Rectal smooth muscle tissue (tissue), 1 donor: Measurements from ENCODE around the gene KITLG.
"Not testable (repeated sequence)": the region's sequence is repeated elsewhere in the genome, so short reads cannot be mapped to it uniquely, and the experiment has no call there.

ENCODE experiments used
- H3K27ac ChIP-seq: one replicate; pipeline ENCODE4 v1.7.0; 2013; ENCODE audit warnings: low read depth, low read length, inconsistent platforms
- H3K27me3 ChIP-seq: one replicate; pipeline ENCODE4 v1.7.0; 2013; ENCODE audit warnings: low read length; ENCODE audit not compliant: control insufficient read depth, insufficient read depth
- H3K36me3 ChIP-seq: one replicate; pipeline ENCODE4 v1.7.0; 2013; ENCODE audit warnings: low read length; ENCODE audit not compliant: control insufficient read depth, insufficient read depth
- H3K4me1 ChIP-seq: one replicate; pipeline ENCODE4 v1.7.0; 2013; ENCODE audit warnings: low read length; ENCODE audit not compliant: control insufficient read depth, insufficient read depth
- H3K4me3 ChIP-seq: one replicate; pipeline ENCODE4 v1.7.0; 2013; ENCODE audit warnings: low read length
- H3K9ac ChIP-seq: one replicate; pipeline ENCODE4 v1.7.0; 2013; ENCODE audit warnings: low read length

The KITLG gene

DNA sequence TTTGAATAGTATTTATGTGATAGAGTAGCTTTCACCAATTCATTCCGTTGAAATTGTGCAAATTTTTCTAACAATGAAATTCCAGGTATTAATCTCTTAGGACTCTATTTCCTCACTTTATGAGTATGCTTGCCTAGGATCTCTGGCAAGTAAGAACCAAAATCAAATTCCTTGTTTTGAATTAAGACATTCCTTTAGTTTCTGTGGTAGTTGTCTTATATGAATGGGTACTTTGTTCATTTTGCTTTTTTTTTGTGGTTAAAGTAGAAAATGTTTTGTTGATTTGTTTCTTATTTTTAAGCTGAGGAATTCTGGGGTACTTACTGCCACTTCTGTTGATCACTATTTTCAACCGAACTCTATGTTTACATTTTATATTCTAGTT, 59.8 kb downstream of the KITLG start:
- H3K9ac ChIP-seq = no peak overlapping the region
- H3K4me3 ChIP-seq = no peak overlapping the region
- H3K27ac ChIP-seq = peak overlapping the region; percentile 17
- no peaks in the 10 kb centered on the region for H3K27me3 ChIP-seq
- H3K4me1 ChIP-seq = peaks cover 5% of the 10 kb centered on the region
- H3K36me3 ChIP-seq = no peaks in the 10 kb centered on the region

DNA sequence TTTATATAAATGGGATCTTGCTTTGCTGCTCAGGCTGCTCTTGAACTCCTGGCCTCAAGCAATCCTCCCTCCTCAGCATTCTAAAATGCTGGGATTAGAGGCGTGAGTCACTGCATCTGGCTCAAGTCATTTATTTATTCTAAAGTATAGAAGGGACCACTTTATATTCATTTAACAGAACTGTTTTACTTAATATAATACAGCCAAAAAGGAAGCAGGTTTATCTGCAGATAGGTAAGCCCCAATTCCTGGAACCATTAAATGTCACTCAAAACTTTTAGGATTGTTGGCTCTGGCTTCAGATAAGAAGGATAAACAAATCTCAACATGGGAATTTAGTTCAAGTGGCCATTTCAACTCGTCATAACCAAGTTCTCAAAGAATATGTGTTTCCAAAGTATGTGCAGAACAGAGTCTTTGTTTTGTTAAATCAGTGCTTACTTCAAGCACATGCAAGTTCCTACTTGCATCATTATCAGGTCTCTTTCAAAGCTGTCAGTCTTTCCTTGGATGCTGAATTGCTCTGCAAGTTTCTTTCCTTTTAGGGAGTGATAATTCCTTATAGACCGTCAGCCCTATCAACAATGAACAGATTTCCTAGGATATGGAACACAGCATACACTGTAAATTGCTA, 60.4 kb downstream of the KITLG start:
- no peak overlapping the region for H3K9ac ChIP-seq
- no peak overlapping the region for H3K4me3 ChIP-seq
- H3K27ac ChIP-seq = peak overlapping the region; percentile 17
- peaks cover 5% of the 10 kb centered on the region for H3K4me1 ChIP-seq
- H3K27me3 ChIP-seq = no peaks in the 10 kb centered on the region
- H3K36me3 ChIP-seq = no peaks in the 10 kb centered on the region

DNA sequence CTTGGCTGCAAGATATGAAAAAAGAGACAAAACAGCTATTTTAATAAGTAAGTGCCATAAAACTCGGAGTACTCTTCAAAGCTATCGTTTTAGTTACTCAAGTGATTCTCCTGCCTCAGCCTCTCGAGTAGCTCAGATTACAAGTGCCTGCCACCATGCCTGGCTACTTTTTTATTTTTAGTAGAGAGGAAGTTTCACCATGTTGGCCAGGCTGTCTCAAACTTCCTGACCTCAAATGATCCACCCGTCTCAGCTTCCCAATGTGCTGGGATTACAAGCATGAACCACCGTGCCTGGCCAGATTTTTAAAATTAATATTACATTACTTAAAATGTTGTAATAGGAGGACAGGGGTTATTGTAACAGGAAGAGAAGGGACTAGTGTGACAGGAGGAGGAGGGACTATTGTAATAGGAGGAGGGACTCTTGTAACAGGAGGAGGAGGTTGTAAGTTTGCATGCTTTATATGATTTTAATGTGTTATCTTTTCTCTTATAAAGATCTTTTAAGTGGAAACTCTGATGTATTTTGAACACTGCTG, 61.3 kb downstream of the KITLG start:
- Histone ChIP-seq H3K36me3 (no peaks in the 10 kb centered on the region), H3K27me3 (no peaks in the 10 kb centered on the region), H3K4me3 (no peak overlapping the region), H3K27ac (no peak overlapping the region), H3K4me1 (peaks cover 5% of the 10 kb centered on the region), H3K9ac (no peak overlapping the region)

DNA sequence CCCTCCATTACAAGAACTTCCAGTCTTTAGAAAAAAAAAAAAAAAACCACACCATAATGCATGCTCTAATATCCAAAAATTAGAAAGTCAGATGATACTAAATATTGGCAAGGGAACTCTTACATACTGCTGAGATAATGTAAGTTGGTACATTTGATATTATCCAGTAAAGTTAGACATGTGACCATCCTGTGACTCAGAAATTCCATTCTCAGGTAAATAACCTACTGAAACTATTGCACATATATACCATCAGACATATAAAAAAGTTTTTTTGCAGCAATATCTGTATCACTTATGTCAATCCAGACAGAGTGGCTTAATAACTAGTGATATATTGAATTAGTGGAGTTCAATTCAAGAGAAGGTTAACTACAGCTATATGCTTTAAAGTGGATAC, 63.5 kb downstream of the KITLG start:
- H3K4me1 ChIP-seq = peaks cover 5% of the 10 kb centered on the region
- H3K9ac ChIP-seq = no peak overlapping the region
- no peaks in the 10 kb centered on the region for H3K36me3 ChIP-seq
- no peaks in the 10 kb centered on the region for H3K27me3 ChIP-seq
- no peak overlapping the region for H3K4me3 ChIP-seq
- H3K27ac ChIP-seq = no peak overlapping the region

DNA sequence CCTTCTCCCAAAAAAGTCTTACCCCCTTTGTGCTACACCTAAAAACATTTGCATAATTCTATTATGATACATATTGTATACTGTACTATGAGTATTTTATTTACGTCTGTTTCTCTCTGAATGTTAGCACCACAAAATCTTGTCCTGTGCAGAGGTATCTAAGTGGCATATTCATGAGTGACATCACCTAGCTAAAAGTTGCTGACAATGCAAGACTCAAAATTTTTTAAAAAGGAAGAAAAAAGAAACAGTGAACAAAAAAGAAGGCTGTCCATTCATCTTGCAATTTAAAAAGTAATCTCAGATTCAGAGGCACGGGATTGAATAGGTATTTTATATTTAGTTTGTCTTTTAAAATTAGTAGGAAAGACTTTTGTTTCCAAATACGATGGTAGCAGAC, 69.4 kb downstream of the KITLG start:
- Histone ChIP-seq H3K4me3 (no peak overlapping the region), H3K27ac (no peak overlapping the region), H3K27me3 (no peaks in the 10 kb centered on the region), H3K9ac (no peak overlapping the region), H3K36me3 (peaks cover 2% of the 10 kb centered on the region), H3K4me1 (no peaks in the 10 kb centered on the region)

DNA sequence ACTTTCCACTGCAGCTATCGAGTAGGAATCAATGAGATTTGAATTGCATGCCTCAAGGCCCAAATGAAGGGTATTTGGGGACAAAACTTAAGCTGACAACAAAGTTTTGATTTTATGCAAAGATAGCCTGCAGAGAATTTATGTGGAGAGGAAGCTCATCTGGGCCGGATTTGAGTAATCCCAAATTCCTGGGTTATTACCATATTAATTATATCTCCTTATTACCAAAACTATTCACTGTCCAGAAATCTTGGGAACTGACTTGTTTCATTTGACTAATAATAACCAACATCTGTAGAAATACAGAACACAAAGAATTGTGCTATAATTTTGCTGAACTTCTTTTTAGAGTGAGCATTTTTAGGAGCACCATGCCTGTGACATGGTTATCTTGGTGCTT, 70.4 kb downstream of the KITLG start:
- H3K9ac ChIP-seq = no peak overlapping the region
- H3K27me3 ChIP-seq = no peaks in the 10 kb centered on the region
- H3K36me3 ChIP-seq = peaks cover 5% of the 10 kb centered on the region
- H3K4me3 ChIP-seq = no peak overlapping the region
- H3K27ac ChIP-seq = no peak overlapping the region
- H3K4me1 ChIP-seq = no peaks in the 10 kb centered on the region

DNA sequence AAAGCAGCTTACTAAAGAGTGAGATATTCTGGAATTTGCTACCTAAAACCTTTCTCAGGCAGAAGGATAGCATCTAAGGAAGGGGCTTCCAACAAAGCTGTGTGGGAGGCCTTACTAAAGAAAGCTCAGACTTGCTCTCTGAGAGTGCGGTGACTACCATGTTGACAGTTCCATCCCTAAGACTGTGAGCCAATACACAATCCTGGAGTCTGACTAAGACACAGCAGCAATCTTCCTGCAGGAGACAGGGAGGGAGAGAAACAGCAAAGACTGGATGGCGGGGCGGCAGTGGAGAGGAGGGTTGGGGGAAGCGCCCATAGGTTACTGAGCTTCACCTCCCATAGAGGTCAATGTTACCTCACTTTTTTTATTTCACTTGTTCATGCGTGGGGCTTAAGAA, 70.9 kb downstream of the KITLG start:
- H3K4me1 ChIP-seq = no peaks in the 10 kb centered on the region
- H3K27ac ChIP-seq = no peak overlapping the region
- peaks cover 5% of the 10 kb centered on the region for H3K36me3 ChIP-seq

DNA sequence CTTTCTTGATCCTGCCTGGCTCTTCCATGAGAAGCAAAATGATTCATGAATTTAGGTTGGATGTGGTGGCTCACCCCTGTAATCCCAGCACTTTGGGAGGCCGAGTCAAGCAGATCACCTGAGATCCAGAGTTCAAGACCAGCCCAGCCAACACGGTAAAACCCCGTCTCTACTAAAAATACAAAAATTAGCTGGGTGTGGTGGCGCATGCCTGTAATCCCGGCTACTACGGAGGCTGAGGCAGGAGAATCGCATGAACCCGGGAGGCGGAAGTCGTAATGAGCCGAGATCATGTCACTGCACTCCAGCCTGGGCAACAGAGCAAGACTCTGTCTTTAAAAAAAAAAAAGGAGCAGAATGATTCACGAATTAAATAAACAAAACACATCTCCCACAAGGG, 72.4 kb downstream of the KITLG start:
- H3K4me3 ChIP-seq, H3K27ac ChIP-seq, H3K27me3 ChIP-seq, H3K4me1 ChIP-seq, H3K9ac ChIP-seq, H3K36me3 ChIP-seq: not testable (repeated sequence)

More for the DNA sequence above, 70.9 kb downstream of the KITLG start:
- no peak overlapping the region for H3K9ac ChIP-seq
- H3K27me3 ChIP-seq = no peaks in the 10 kb centered on the region
- no peak overlapping the region for H3K4me3 ChIP-seq

DNA sequence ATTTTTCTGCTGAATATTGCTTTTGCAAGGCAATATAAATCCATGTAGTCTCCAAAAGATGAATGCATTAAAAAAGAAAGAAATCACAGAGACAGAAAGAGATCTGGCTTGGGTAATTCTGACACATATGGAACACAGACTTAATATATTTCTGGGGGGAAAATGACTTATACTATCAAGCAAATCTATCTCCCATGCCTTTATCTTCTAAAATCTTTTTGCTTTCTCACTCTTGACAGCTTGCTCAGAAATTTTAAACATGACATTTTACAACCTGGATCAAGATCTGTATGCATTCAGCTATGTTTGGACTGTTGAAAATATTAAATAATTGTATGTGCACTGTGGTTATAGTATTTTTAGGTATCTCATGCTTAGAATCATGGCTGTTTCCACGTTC, 73.0 kb downstream of the KITLG start:
- H3K27me3 ChIP-seq = no peaks in the 10 kb centered on the region
- H3K27ac ChIP-seq = no peak overlapping the region
- H3K36me3 ChIP-seq = peaks cover 5% of the 10 kb centered on the region
- no peaks in the 10 kb centered on the region for H3K4me1 ChIP-seq
- no peak overlapping the region for H3K9ac ChIP-seq
- H3K4me3 ChIP-seq = no peak overlapping the region

DNA sequence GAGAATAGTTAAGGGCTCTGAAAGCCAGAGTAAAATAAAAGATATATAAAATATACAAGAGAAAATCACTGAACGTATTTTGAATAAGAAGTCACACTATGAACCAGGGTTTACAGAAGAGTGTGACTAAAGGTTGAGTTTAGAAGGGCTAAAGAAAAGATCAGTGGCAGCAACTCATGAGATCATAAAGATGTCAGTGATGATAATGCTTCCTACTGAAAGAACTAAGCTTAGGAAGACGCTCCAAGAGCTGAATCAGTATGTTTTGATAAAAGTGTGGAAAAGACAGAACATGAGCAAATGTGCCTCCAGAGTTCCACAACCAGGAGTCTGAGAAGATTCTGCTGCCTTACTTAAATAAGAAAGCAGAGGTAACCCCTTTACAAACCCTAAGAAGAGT, 74.6 kb downstream of the KITLG start:
- Histone ChIP-seq H3K27ac (no peak overlapping the region), H3K9ac (no peak overlapping the region), H3K4me1 (no peaks in the 10 kb centered on the region), H3K27me3 (no peaks in the 10 kb centered on the region), H3K4me3 (no peak overlapping the region), H3K36me3 (peaks cover 5% of the 10 kb centered on the region)

DNA sequence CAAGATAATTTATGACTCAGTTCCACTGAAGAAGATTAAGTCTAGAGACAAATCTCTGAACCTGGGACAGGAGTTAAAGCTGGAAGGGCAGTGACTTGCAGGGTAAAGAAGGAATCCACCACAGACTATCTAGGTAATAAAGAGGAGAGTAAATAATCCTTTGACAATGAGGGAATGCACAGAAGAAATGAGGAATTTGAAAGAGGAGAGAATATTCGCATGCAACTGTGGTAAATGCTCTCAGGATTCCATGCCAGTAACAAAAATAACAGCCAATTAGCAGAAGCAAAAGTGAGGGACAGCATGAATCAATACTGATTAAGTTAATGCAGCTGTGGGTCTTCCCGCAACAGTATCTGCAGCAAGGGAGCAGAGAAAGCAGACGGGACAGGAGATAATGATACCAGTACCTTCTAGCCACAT, 77.0 kb downstream of the KITLG start:
- no peak overlapping the region for H3K9ac ChIP-seq
- H3K4me3 ChIP-seq = no peak overlapping the region
- peaks cover 5% of the 10 kb centered on the region for H3K36me3 ChIP-seq
- H3K27ac ChIP-seq = no peak overlapping the region
- no peaks in the 10 kb centered on the region for H3K4me1 ChIP-seq
- no peaks in the 10 kb centered on the region for H3K27me3 ChIP-seq

DNA sequence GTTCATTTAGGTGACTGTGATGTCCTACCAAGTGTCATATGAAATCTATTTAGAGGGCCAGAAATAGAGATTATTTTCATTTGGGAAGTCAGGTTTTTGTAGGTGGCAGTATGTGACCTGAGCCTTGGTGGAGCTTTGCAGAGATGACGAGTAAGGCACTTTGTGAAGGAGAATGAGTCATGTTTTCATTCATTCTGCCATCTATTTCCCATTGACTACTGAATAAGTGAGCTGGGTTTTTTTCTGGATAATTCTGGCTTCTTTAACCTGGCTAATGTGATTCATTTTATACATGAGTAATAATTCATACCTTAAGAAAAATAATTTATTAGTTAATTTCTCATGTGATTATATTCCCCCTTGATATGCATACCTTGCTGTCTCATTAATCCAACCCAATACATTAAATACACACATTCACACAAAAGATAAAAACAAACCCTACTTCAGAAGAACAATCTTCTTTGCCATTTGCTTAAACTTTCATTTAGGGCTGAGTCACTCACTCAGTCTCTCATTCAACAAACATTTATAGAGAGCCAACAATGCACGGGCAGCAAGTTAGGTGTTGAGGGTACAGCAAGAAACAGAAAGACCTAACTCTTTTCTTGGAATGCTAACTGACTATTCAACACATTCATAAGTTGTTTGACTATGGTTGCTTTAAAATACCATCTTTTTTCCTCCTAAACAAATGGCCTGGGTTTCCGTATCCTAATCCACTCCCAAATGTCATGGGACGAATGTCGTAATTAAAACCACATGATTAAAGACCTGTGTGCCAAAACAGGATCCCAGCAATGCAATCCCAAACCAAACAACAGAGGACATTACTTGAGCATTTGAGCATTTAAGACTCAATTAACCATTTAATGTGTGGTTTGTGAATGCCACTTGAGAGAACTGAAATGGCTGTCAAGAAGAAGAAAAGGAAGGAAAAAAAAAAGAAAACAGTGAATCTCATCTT, 78.0 kb downstream of the KITLG start:
- peaks cover 5% of the 10 kb centered on the region for H3K36me3 ChIP-seq
- no peak overlapping the region for H3K4me3 ChIP-seq
- no peaks in the 10 kb centered on the region for H3K27me3 ChIP-seq
- no peaks in the 10 kb centered on the region for H3K4me1 ChIP-seq
- no peak overlapping the region for H3K9ac ChIP-seq
- H3K27ac ChIP-seq = no peak overlapping the region
